ENCODE results near the gene SH3BP4. TPM values are rescaled to one million over a fixed set of nuclear protein-coding genes. Genes with fewer than 3 reads are reported as not detected.

The SH3BP4 gene
- total and polyA plus RNA-seq, 2 experiments from 2014 or later = 59.3 to 100 TPM

DNA sequence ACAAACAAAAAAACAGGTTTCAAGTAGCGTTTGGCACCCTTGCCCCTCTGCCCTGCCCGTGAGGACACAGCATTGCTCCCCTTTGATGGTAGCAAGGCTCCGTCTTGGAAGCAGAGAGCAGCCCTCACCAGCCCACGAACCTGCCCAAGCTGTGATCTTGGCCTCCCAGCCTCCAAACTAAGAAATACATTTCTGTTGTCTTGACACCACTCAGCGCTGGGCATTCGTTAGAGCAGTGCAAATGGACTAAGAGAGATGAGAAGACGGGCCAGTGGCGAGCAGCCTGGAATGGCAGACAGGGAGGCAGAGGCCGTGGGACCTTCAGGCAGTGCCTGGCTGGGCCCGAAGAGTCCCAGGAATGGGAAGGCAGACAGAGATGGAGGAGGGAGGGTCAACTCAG, 109.8 kb downstream of the SH3BP4 start:
- H3K9ac ChIP-seq = no peak overlapping the region

DNA sequence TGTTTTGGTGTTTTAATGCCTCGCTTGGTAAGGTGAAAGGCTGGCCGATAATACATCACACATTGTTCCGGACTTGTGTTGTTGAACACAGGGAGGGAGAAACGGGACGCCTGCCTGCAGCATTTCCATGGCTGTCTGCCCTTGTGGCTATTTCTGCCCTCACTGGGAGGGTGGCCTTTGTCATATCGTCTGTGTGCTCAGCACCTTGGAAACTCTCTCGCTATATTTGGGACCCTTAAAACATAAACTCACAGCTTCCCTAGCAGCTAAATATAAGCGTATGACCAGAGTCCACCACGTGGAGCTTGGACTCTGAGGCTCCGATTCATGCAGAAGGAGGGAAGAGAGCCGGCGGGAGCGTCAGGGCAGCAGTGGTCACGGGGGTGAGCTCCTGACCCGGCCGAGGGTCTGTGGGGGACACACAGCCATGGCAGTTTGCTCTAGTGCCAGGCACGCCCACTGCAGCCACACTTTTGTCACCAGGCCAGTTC, 111.7 kb downstream of the SH3BP4 start:
- Histone ChIP-seq H4K20me1 (ENCODE audit: insufficient read depth) (no peaks in the 10 kb centered on the region), H3F3A (ENCODE audit: insufficient read depth) (peaks cover 11% of the 10 kb centered on the region; the same call in 1 of the 2 replicates), H3K79me2 (ENCODE audit: insufficient read depth) (no peaks in the 10 kb centered on the region), H3K4me2 (ENCODE audit: unreplicated experiment) (no peak overlapping the region), H3K9me3 (ENCODE audit: low read depth) (no peaks in the 10 kb centered on the region), H2AFZ (no peak overlapping the region), H3K9ac (no peak overlapping the region), H3K27me3 (replicated peaks; ENCODE audit: insufficient read depth) (no peaks in the 10 kb centered on the region), H3K4me3 (no peak overlapping the region), H3K9me2 (ENCODE audit: insufficient read depth) (no peaks in the 10 kb centered on the region), H3K36me3 (ENCODE audit: low read depth) (no peaks in the 10 kb centered on the region), H3K27ac (no peak overlapping the region), H3K4me1 (ENCODE audit: insufficient read depth) (no peaks in the 10 kb centered on the region)
- in situ Hi-C loops (cut with MboI) = no loop called here
- DNase-seq = no peak
- WGBS, 2 experiments (ENCODE audit: low coverage in 1 of 2, low lambda C conversion rate in 2 of 2, missing lambda C conversion rate in 2 of 2) = 35 to 39% methylated on average over 17 of the region's 17 CpGs
- no peak for TF ChIP-seq EZH2phosphoT487 (IDR thresholded peaks at IDR 0.05; ENCODE audit: insufficient read depth, low read depth)

More for the DNA sequence above, 109.8 kb downstream of the SH3BP4 start:
- no peak for DNase-seq
- Histone ChIP-seq H3K9me2 (ENCODE audit: insufficient read depth) (no peaks in the 10 kb centered on the region), H3K4me1 (ENCODE audit: insufficient read depth) (no peaks in the 10 kb centered on the region), H3K4me3 (no peak overlapping the region), H3K9me3 (ENCODE audit: low read depth) (no peaks in the 10 kb centered on the region), H3K79me2 (ENCODE audit: insufficient read depth) (no peaks in the 10 kb centered on the region), H3K27ac (no peak overlapping the region), H4K20me1 (ENCODE audit: insufficient read depth) (no peaks in the 10 kb centered on the region), H3K27me3 (replicated peaks; ENCODE audit: insufficient read depth) (no peaks in the 10 kb centered on the region), H2AFZ (no peak overlapping the region), H3K4me2 (ENCODE audit: unreplicated experiment) (no peak overlapping the region), H3F3A (ENCODE audit: insufficient read depth) (peaks cover 17% of the 10 kb centered on the region; the same call in 1 of the 2 replicates), H3K36me3 (ENCODE audit: low read depth) (peaks cover under 1% of the 10 kb centered on the region; the same call in 1 of the 2 replicates)
- 85% methylated on average over 10 of the region's 10 CpGs for WGBS, 2 experiments (ENCODE audit: low coverage in 1 of 2, low lambda C conversion rate in 2 of 2, missing lambda C conversion rate in 2 of 2)
- in situ Hi-C loops (cut with MboI) = no loop called here
- TF ChIP-seq EZH2 (IDR thresholded peaks at IDR 0.05; ENCODE audit: insufficient read depth, poor library complexity, severe bottlenecking) (no peak), EZH2phosphoT487 (IDR thresholded peaks at IDR 0.05; ENCODE audit: insufficient read depth, low read depth) (no peak)

DNA sequence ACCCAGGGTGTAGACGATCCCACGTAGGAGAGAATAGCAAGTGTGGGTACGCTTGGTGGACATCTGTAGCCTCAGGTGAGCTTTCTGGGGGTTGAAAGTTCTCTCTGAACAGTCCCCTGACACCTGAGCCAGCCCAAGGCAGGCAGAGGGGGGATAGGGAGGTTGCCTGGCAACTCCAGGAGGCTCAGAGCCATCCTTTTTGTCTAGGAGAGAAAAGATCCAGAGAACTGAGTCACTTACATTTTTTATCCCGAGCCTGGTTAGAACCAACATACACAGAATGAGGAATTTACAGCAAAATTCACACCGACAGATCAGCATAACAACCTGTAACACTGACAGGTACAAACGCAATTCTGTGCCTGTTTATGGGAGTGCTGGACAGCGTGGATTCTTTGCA, 113.2 kb downstream of the SH3BP4 start:
- Histone ChIP-seq H3K27ac (no peak overlapping the region), H3K27me3 (replicated peaks; ENCODE audit: insufficient read depth) (no peaks in the 10 kb centered on the region), H3F3A (ENCODE audit: insufficient read depth) (no peaks in the 10 kb centered on the region; the same call in 1 of the 2 replicates), H3K9me3 (ENCODE audit: low read depth) (no peaks in the 10 kb centered on the region), H3K36me3 (ENCODE audit: low read depth) (no peaks in the 10 kb centered on the region), H3K4me1 (ENCODE audit: insufficient read depth) (peaks cover 1% of the 10 kb centered on the region; the same call in 1 of the 2 replicates), H3K79me2 (ENCODE audit: insufficient read depth) (no peaks in the 10 kb centered on the region), H4K20me1 (ENCODE audit: insufficient read depth) (no peaks in the 10 kb centered on the region), H3K4me3 (no peak overlapping the region), H3K4me2 (ENCODE audit: unreplicated experiment) (no peak overlapping the region), H3K9ac (no peak overlapping the region), H2AFZ (no peak overlapping the region), H3K9me2 (ENCODE audit: insufficient read depth) (no peaks in the 10 kb centered on the region)
- TF ChIP-seq EZH2phosphoT487 (IDR thresholded peaks at IDR 0.05; ENCODE audit: insufficient read depth, low read depth) (no peak), EZH2 (IDR thresholded peaks at IDR 0.05; ENCODE audit: insufficient read depth, poor library complexity, severe bottlenecking) (no peak)
- in situ Hi-C loops (cut with MboI) = no loop called here
- no peak for DNase-seq
- WGBS, 2 experiments (ENCODE audit: low coverage in 1 of 2, low lambda C conversion rate in 2 of 2, missing lambda C conversion rate in 2 of 2) = 72% methylated on average over 7 of the region's 7 CpGs

DNA sequence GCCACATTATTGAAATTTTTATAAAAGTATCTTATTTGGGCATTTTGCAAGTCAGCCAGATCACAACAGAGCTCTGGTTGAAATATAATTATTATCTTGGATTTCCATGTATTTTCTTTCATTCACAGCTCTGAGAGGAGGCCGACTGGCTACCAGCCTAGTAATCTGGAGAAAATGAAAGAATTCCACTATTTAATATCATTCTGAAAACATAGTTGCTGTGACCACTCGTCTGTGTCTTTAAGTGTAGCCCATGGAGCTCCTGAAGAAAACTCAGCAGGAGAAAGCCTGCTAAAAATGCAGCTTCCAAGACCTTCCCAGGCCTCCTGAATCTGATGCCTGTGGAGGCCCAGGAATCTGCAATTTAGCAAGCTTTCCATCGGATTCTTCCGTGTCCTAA, 114.7 kb downstream of the SH3BP4 start:
- H3K9me3 ChIP-seq (ENCODE audit: low read depth) = no peaks in the 10 kb centered on the region
- 57 to 58% methylated on average over 4 of the region's 4 CpGs for WGBS, 2 experiments (ENCODE audit: low coverage in 1 of 2, low lambda C conversion rate in 2 of 2, missing lambda C conversion rate in 2 of 2)
- peaks cover 7% of the 10 kb centered on the region; the same call in 1 of the 2 replicates for H3K4me1 ChIP-seq (ENCODE audit: insufficient read depth)
- H3F3A ChIP-seq (ENCODE audit: insufficient read depth) = no peaks in the 10 kb centered on the region; the same call in 1 of the 2 replicates
- no peak overlapping the region for H3K4me3 ChIP-seq
- H3K27me3 ChIP-seq (replicated peaks; ENCODE audit: insufficient read depth) = no peaks in the 10 kb centered on the region
- H3K27ac ChIP-seq = no peak overlapping the region
- in situ Hi-C loops (cut with MboI) = no loop called here
- no peaks in the 10 kb centered on the region for H4K20me1 ChIP-seq (ENCODE audit: insufficient read depth)
- no peaks in the 10 kb centered on the region for H3K9me2 ChIP-seq (ENCODE audit: insufficient read depth)
- no peaks in the 10 kb centered on the region for H3K36me3 ChIP-seq (ENCODE audit: low read depth)
- TF ChIP-seq EZH2phosphoT487 (IDR thresholded peaks at IDR 0.05; ENCODE audit: insufficient read depth, low read depth) (no peak), EZH2 (IDR thresholded peaks at IDR 0.05; ENCODE audit: insufficient read depth, poor library complexity, severe bottlenecking) (no peak)
- H2AFZ ChIP-seq = peak overlapping the region; percentile 50; the same call in 1 of the 2 replicates
- no peak overlapping the region for H3K9ac ChIP-seq
- no peak overlapping the region for H3K4me2 ChIP-seq (ENCODE audit: unreplicated experiment)
- H3K79me2 ChIP-seq (ENCODE audit: insufficient read depth) = no peaks in the 10 kb centered on the region
- no peak for DNase-seq

Measured in GM23248 (cell line).